ENCODE results near the gene OR1E2. TPM values are rescaled to one million over a fixed set of nuclear protein-coding genes. Genes with fewer than 3 reads are reported as not detected.
"Not testable (repeated sequence)": the region's sequence is repeated elsewhere in the genome, so short reads cannot be mapped to it uniquely, and the experiment has no call there.

Gene OR1E2
- total RNA-seq, 1 experiment from 2014 or later: not detected

- DNase-seq (ENCODE audit: low read depth); in situ Hi-C loops (cut with HindIII; ENCODE audit: low pct_unique_long_range_greater_than_20kb, low sequenced_read_pairs): not testable (repeated sequence)
Measured at GRCh38 chr17:3403856-3404255, 29.8 kb downstream of the OR1E2 start.

- in situ Hi-C loops (cut with HindIII; ENCODE audit: low pct_unique_long_range_greater_than_20kb, low sequenced_read_pairs): no loop called here
- DNase-seq (ENCODE audit: low read depth): no peak
Measured at GRCh38 chr17:3401786-3402185, 31.9 kb downstream of the OR1E2 start.

GRCh38 chr17:3400055-3400454 is 33.6 kb downstream of the OR1E2 start:
- in situ Hi-C loops (cut with HindIII; ENCODE audit: low pct_unique_long_range_greater_than_20kb, low sequenced_read_pairs): no loop called here
- no peak for DNase-seq (ENCODE audit: low read depth)

- in situ Hi-C loops (cut with HindIII; ENCODE audit: low pct_unique_long_range_greater_than_20kb, low sequenced_read_pairs): no loop called here
- DNase-seq (ENCODE audit: low read depth): no peak
Measured at GRCh38 chr17:3398310-3398709, 35.3 kb downstream of the OR1E2 start, which contains the start of gene OR1E1. TSS of gene OR1E1 (minus strand) at chr17:3398410. CDS start at chr17:3398410, 0 bp downstream.

- in situ Hi-C loops (cut with HindIII; ENCODE audit: low pct_unique_long_range_greater_than_20kb, low sequenced_read_pairs): not testable (repeated sequence)
- DNase-seq (ENCODE audit: low read depth): peak; percentile 9
Measured at GRCh38 chr17:3397801-3398200, 35.8 kb downstream of the OR1E2 start.

- in situ Hi-C loops (cut with HindIII; ENCODE audit: low pct_unique_long_range_greater_than_20kb, low sequenced_read_pairs): no loop called here
- DNase-seq (ENCODE audit: low read depth): no peak
Measured at GRCh38 chr17:3389791-3390190, 43.9 kb downstream of the OR1E2 start.

GRCh38 chr17:3385869-3386816 is 47.5 kb downstream of the OR1E2 start, which contains the start of gene OR3A2:
TSS of gene OR3A2 (minus strand) at chr17:3386308.
- no peak for DNase-seq (ENCODE audit: low read depth)
- in situ Hi-C loops (cut with HindIII; ENCODE audit: low pct_unique_long_range_greater_than_20kb, low sequenced_read_pairs): no loop called here

Other genes starting within 250 kb of the OR1E2 start
- not detected in 2 replicates for gene OR1A2, start 236.3 kb downstream of the OR1E2 start, total RNA-seq (2014; rRNA removed; shearing (Covaris generic); ENCODE audit: low replicate concordance)
- gene OR1A1, start 226.2 kb downstream of the OR1E2 start, total RNA-seq (2014; rRNA removed; shearing (Covaris generic); ENCODE audit: low replicate concordance): not detected in 2 replicates
- not detected in 2 replicates for gene OR3A1, start 135.5 kb downstream of the OR1E2 start, total RNA-seq (2014; rRNA removed; shearing (Covaris generic); ENCODE audit: low replicate concordance)
- gene OR3A2, start 47.5 kb downstream of the OR1E2 start, total RNA-seq (2014; rRNA removed; shearing (Covaris generic); ENCODE audit: low replicate concordance): not detected in 2 replicates
- gene OR1E1, start 35.4 kb downstream of the OR1E2 start, total RNA-seq (2014; rRNA removed; shearing (Covaris generic); ENCODE audit: low replicate concordance): not detected in 2 replicates
- not detected in 2 replicates for gene OR3A3, start 22.5 kb downstream of the OR1E2 start, total RNA-seq (2014; rRNA removed; shearing (Covaris generic); ENCODE audit: low replicate concordance)
- gene SPATA22, start 38.0 kb upstream of the OR1E2 start, total RNA-seq (2014; rRNA removed; shearing (Covaris generic); ENCODE audit: low replicate concordance): not detected in 2 replicates
- not detected in 2 replicates for gene ASPA, start 42.2 kb upstream of the OR1E2 start, total RNA-seq (2014; rRNA removed; shearing (Covaris generic); ENCODE audit: low replicate concordance)
- not detected in 2 replicates for gene TRPV3, start 124.0 kb upstream of the OR1E2 start, total RNA-seq (2014; rRNA removed; shearing (Covaris generic); ENCODE audit: low replicate concordance)
- gene TRPV1, start 175.6 kb upstream of the OR1E2 start, total RNA-seq (2014; rRNA removed; shearing (Covaris generic); ENCODE audit: low replicate concordance): 0.87 and 0.95 TPM in 2 replicates
- 8.9 and 11.1 TPM in 2 replicates for gene SHPK, start 202.4 kb upstream of the OR1E2 start, total RNA-seq (2014; rRNA removed; shearing (Covaris generic); ENCODE audit: low replicate concordance)
- gene CTNS, start 202.9 kb upstream of the OR1E2 start, total RNA-seq (2014; rRNA removed; shearing (Covaris generic); ENCODE audit: low replicate concordance): 7.1 and 7.5 TPM in 2 replicates
- gene TAX1BP3, start 234.7 kb upstream of the OR1E2 start, total RNA-seq (2014; rRNA removed; shearing (Covaris generic); ENCODE audit: low replicate concordance): 136 and 157 TPM in 2 replicates
- 19.1 and 34.7 TPM in 2 replicates for gene EMC6, start 235.0 kb upstream of the OR1E2 start, total RNA-seq (2014; rRNA removed; shearing (Covaris generic); ENCODE audit: low replicate concordance)

Measured in Caki2 (cell line).